ENCODE results near the gene TNK1.

DNA sequence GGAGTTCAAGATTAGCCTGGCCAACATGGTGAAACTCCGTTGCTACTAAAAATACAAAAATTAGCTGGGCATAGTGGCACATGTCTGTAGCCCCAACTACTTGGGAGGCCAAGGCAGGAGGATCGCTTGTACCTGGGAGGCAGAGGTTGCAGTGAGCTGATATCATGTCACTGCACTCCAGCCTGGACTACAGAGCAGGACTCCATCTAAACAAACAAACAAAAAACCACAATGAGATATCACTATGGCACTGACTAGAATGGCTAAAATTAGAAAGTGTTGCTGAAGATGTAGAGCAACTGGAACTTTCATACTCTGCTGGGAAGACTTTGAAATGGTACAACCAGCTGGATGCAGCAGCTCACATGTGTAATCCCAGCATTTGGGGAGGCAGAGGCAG, 6.5 kb upstream of the TNK1 start:
- TF ChIP-seq EGR1 (IDR thresholded peaks at IDR 0.05; ENCODE audit: low read depth) (no peak), EZH2phosphoT487 (IDR thresholded peaks at IDR 0.05; ENCODE audit: borderline replicate concordance) (no peak), POLR2A (IDR thresholded peaks at IDR 0.05; ENCODE audit: borderline replicate concordance, extremely low read depth, insufficient read depth, insufficient read length) (no peak), CTCF (IDR thresholded peaks at IDR 0.05 in 2 of 3, conservative IDR thresholded peaks at IDR 0.05 in 1 of 3; ENCODE audit: borderline replicate concordance in 1 of 3, insufficient read depth in 1 of 3, low read depth in 2 of 3, low read length in 2 of 3) (no peak)

Measured in HCT116 (cell line).